Retinal pigment epithelial cell (primary cell): ENCODE results near the gene KIFC1.

ENCODE experiments used
- DNase-seq: peaks from one replicate; pipeline ENCODE4 v3.0.0-alpha.2; 2010; ENCODE audit warnings: low read depth
- H3K4me3 ChIP-seq: 2 replicates; pipeline ENCODE4 v1.5.1; 2011; ENCODE audit warnings: mild to moderate bottlenecking, low read length, control low read depth, moderate library complexity
- TF ChIP-seq, protein P1 (sequence below): conservative IDR thresholded peaks from 2 replicates; pipeline ENCODE4 v1.5.1; 2011; ENCODE audit warnings: low read depth, low read length, control low read depth, inconsistent platforms

Gene KIFC1

DNA sequence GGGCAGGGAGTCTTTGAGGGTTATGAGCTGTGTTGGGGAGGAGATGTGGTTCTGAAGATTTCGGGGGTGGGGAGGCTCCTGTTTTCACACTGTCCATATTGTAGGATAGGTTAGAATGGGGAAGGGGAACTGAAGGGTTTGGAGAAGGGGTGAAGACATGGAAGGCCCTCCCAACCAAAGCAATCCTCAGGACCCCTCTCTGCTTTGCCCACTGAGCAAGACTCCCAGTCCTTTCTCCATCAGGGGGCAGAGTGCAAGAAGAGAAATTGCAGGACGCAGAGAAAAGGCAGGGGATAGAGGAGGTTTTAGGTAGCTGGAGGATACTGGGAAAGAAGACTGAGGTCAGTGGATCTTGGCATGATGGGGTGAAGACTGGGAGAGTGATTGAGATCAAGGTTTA, 32.2 kb downstream of the KIFC1 start:
- no peak overlapping the region for H3K4me3 ChIP-seq
- TF ChIP-seq, protein P1, sequence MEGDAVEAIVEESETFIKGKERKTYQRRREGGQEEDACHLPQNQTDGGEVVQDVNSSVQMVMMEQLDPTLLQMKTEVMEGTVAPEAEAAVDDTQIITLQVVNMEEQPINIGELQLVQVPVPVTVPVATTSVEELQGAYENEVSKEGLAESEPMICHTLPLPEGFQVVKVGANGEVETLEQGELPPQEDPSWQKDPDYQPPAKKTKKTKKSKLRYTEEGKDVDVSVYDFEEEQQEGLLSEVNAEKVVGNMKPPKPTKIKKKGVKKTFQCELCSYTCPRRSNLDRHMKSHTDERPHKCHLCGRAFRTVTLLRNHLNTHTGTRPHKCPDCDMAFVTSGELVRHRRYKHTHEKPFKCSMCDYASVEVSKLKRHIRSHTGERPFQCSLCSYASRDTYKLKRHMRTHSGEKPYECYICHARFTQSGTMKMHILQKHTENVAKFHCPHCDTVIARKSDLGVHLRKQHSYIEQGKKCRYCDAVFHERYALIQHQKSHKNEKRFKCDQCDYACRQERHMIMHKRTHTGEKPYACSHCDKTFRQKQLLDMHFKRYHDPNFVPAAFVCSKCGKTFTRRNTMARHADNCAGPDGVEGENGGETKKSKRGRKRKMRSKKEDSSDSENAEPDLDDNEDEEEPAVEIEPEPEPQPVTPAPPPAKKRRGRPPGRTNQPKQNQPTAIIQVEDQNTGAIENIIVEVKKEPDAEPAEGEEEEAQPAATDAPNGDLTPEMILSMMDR = no peak
- DNase-seq = no peak

DNA sequence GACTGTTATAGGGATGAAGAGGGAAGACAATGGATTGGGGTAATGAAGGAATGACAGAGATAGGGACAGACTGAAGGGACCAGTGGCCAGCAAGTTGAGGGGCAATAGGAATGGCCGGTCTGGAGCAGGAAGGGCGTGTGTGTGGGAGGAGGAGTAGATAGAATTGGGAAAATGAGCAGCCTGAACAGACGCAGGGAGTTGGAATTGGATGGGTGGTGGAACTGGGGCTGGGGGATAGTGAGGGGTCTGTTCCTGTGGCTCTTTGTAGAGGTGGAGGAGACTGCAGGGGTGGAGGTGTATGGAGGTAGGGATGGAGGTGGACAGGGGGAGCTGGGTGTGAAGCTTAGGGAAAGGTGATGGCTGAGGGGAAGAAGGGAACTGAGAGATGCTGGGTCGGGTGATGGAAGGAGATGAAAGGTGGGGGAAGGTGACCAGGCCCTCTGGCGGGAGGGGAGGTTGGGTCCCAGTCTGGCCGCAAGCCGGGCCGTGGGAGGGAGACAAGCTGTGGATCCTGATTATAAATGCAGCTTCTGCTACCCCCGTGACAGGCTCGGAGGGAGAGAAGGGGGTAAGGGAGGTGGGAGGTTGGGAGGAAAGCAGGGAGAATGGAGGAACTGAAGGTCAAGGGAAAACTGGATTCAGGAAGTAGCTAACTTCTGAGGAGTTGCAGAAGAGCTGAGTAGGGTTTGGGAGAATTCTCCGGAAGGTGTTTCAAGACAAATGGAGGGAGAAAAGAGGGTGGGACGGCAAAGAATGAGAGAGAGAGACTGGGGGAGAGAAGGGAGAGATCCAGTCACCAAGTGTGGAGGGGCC, 33.4 kb downstream of the KIFC1 start:
- TF ChIP-seq, protein P1 = no peak
- peak overlapping the region; percentile 48 for H3K4me3 ChIP-seq
- DNase-seq = no peak

DNA sequence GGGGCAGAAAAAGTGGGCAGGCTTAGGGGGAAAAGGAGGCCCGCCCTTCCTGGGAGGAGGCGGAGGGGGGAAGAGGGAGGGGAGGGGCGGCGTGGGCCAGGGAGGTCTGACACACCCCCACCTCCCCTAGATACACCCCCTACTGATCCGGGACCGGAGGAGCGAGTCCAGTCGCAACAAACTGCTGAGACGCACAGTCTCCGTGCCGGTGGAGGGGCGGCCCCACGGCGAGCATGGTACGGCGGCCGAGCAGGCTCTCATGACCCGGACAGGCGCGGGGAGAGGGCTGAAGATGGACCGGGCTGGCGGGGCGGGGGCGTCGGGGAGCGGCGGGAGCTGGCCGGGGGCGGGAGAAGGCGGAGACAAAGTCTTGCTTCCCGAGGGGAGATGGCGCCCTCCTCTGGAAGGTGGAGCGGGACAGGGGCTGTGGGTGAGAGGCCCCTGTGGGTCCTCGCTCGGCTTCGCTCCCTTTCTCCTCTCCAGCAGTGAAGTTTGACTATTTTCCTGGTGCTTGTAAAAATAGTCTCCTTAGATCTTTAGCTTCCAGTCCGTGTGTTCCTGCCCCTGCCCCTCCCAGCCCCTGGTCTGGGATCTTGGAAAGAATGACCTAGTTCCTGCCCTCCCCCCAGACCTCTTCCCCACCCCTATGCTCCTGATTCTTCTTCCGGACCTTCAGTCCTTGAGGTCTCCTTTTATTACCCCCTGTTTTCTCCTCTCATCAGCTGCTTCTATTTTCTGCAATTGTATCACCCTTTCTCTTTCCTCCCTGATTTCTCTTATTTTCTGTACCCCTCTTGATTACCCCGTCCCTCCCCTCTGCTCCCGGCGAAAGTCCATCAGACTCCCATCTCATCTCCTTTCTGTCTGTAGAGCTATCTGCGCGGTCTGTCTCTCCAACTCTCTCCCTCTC, 34.3 kb downstream of the KIFC1 start:
- peak; percentile 48 for DNase-seq
- TF ChIP-seq, protein P1 = peak; percentile 74
- H3K4me3 ChIP-seq = peak overlapping the region; percentile 48

DNA sequence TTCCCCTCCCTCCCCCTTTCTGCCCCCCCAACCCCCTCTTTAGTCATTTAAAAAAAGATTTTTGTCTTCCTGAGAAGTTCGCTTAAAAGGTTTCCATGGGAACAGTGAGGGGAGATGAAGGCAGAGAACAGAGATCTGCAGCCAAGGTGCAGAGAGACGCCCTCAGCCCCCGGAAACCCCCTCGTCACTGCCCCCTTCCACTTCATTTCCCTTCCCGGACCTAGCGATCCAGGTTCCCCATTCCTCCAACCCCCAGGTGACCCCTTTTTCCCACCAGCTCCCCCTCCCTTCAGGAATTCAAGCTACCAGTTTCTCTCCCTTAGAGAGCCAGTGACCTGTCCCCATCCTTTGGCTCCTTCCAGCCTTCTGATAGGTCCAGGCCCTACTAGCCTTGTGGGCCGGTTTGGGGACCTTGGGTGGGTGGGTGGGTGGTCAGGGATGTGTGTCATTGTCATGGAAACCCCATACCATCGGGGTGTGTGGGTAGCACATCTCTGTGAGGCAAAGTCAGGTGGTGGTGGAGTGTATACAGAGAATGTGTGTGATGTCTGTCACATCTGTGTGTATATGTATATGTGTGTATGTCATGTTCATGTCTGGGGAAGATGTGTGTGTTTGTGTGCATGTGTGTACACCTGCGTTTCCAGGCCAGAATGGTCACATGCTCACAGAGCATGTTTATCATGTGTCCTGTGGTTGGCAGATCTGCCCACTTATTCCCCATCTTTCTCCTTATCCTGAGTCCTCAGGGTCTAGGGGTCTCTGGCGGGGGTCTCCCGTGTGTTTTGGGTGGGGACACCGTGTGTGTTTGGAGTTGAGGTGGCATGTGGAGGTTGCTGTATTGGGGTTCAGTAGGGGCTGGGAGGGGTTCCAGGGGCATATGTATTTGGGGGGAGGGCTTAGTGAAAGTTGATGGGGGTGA, 35.2 kb downstream of the KIFC1 start:
- TF ChIP-seq, protein P1 = no peak
- DNase-seq = no peak
- H3K4me3 ChIP-seq = peak overlapping the region; percentile 77

DNA sequence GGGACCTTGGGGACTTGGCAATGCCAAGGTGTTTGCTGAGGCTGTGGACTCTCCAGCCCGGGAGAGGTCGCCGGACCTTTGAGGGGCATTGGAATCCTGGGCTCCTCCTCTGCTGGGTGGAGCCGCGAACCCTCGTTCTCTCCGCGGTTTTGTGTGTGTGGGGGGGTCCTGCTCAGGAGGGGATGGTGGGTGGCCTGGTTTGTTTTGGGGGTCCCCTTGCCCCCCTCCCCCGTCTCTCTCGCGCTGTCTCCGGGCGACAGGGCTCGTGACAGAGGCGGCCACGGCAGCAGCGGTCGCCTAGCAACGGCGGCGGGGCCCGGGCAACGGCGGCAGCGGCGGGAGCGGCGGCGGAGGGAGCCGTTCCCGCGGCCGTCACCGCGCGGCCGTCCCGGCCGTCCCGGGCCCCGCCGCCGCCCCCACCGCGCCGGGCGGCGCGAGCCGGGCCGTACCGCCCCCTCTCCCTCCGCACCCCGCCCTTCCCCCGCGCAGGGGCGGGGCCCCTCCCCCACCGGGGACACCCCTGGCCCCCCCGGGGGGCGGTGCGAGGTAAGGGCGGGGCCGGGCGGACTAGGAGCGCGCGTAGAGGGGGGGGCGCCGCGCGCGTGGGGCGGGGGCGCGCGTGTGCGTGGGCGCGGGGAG, 36.1 kb downstream of the KIFC1 start:
- H3K4me3 ChIP-seq = peak overlapping the region; percentile 77
- no peak for DNase-seq
- TF ChIP-seq, protein P1 = peak; percentile 26
